ENCODE data around the gene ARHGAP31. TPM values are rescaled to one million over a fixed set of nuclear protein-coding genes. Genes with fewer than 3 reads are reported as not detected.

ARHGAP31 gene, protein sequence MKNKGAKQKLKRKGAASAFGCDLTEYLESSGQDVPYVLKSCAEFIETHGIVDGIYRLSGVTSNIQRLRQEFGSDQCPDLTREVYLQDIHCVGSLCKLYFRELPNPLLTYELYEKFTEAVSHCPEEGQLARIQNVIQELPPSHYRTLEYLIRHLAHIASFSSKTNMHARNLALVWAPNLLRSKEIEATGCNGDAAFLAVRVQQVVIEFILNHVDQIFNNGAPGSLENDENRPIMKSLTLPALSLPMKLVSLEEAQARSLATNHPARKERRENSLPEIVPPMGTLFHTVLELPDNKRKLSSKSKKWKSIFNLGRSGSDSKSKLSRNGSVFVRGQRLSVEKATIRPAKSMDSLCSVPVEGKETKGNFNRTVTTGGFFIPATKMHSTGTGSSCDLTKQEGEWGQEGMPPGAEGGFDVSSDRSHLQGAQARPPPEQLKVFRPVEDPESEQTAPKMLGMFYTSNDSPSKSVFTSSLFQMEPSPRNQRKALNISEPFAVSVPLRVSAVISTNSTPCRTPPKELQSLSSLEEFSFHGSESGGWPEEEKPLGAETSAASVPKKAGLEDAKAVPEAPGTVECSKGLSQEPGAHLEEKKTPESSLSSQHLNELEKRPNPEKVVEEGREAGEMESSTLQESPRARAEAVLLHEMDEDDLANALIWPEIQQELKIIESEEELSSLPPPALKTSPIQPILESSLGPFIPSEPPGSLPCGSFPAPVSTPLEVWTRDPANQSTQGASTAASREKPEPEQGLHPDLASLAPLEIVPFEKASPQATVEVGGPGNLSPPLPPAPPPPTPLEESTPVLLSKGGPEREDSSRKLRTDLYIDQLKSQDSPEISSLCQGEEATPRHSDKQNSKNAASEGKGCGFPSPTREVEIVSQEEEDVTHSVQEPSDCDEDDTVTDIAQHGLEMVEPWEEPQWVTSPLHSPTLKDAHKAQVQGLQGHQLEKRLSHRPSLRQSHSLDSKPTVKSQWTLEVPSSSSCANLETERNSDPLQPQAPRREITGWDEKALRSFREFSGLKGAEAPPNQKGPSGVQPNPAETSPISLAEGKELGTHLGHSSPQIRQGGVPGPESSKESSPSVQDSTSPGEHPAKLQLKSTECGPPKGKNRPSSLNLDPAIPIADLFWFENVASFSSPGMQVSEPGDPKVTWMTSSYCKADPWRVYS (N-terminal part only)
- total RNA-seq: 1 to 10 TPM; 1.6 to 8.7 (median 4.9) TPM
- long read RNA-seq: 0 reads

GRCh38 chr3:119293871-119294695 is at the start of gene ARHGAP31:
Gene ARHGAP31, plus strand, starts transcription at chr3:119294383. Its CDS starts 522 bp downstream, at chr3:119294905.
- H3K27me3 ChIP-seq: no peaks in the 10 kb centered on the region
- H3K9me3 ChIP-seq: no peaks in the 10 kb centered on the region
- peak within 1 kb of the TSS; percentile 70 to 90 (median 78) for H3K27ac ChIP-seq
- 0% methylated on average over 26 of the region's 55 CpGs for WGBS (ENCODE audit: insufficient coverage, low coverage, low lambda C conversion rate, missing lambda C conversion rate)
- ATAC-seq (peak; percentile 80 to 84 (median 80)), DNase-seq (peak; percentile 64 to 76 (median 75))
- TF ChIP-seq, protein P1, sequence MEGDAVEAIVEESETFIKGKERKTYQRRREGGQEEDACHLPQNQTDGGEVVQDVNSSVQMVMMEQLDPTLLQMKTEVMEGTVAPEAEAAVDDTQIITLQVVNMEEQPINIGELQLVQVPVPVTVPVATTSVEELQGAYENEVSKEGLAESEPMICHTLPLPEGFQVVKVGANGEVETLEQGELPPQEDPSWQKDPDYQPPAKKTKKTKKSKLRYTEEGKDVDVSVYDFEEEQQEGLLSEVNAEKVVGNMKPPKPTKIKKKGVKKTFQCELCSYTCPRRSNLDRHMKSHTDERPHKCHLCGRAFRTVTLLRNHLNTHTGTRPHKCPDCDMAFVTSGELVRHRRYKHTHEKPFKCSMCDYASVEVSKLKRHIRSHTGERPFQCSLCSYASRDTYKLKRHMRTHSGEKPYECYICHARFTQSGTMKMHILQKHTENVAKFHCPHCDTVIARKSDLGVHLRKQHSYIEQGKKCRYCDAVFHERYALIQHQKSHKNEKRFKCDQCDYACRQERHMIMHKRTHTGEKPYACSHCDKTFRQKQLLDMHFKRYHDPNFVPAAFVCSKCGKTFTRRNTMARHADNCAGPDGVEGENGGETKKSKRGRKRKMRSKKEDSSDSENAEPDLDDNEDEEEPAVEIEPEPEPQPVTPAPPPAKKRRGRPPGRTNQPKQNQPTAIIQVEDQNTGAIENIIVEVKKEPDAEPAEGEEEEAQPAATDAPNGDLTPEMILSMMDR (IDR thresholded peaks at IDR 0.05): no peak
- TF ChIP-seq POLR2A (IDR thresholded peaks at IDR 0.05): peak; percentile 37
- H3K4me3 ChIP-seq: peak within 1 kb of the TSS; percentile 63 to 87 (median 64)
- H3K4me1 ChIP-seq: no peaks in the 10 kb centered on the region
- intact Hi-C loops (cut with DNase I): no loop called here
- H3K36me3 ChIP-seq: no peaks in the 10 kb centered on the region

DNA sequence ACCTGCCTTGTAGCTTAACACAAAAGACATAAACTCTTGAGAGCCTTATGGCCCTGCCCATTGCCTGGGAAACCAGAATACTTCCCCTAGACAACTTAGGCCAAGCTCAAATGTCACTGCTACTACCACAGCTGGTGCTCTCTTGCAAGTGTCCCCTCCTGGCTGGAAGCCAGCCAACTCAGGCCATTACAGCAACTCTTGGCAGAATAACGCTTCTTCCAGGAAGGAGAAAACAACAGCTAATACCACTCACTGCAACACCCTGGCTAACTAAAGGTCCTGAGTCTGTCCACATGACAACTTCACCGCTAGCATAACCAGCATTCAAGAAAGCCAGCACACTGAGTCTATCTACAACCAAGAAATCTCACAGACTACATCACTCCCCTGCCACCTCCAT is 48.4 kb upstream of the ARHGAP31 start:
- TF ChIP-seq, protein P1 (IDR thresholded peaks at IDR 0.05): no peak
- TF ChIP-seq POLR2A (IDR thresholded peaks at IDR 0.05): no peak
- no peak for DNase-seq

DNA sequence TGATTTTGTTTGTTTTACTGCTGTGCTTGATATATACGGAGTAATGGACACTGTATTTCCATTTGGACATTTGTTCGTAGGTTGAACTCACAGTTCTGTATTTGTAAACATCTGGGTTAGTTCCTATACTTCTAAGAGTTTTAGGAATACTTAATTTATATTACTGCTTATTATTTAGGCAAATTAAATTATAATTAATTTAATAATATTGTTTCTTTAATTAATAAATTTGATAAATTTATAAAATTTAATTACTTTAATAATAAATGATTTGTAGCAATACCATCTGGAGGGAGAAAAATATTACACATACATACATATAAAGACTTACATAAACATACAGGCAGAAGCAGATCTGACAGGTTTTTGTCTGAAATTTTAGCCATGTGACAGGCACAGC is 39.0 kb upstream of the ARHGAP31 start:
- intact Hi-C loops (cut with DNase I): no loop called here
- DNase-seq: no peak
- WGBS (ENCODE audit: insufficient coverage, low coverage, low lambda C conversion rate, missing lambda C conversion rate): 74% methylated on average over 2 of the region's 2 CpGs
- Histone ChIP-seq H3K4me3 (no peak overlapping the region), H3K36me3 (no peaks in the 10 kb centered on the region), H3K4me1 (no peaks in the 10 kb centered on the region), H3K27me3 (no peaks in the 10 kb centered on the region), H3K9me3 (no peaks in the 10 kb centered on the region), H3K27ac (no peak overlapping the region)
- TF ChIP-seq, protein P1 (IDR thresholded peaks at IDR 0.05): no peak
- TF ChIP-seq POLR2A (IDR thresholded peaks at IDR 0.05): no peak
- no peak for ATAC-seq

More for the DNA sequence above, 48.4 kb upstream of the ARHGAP31 start:
- ATAC-seq: no peak
- no peaks in the 10 kb centered on the region for H3K36me3 ChIP-seq
- H3K27me3 ChIP-seq: no peaks in the 10 kb centered on the region
- no peaks in the 10 kb centered on the region for H3K9me3 ChIP-seq
- WGBS (ENCODE audit: insufficient coverage, low coverage, low lambda C conversion rate, missing lambda C conversion rate): 64% methylated on average over 2 of the region's 2 CpGs
- no peak overlapping the region for H3K27ac ChIP-seq
- H3K4me3 ChIP-seq: no peak overlapping the region
- intact Hi-C loops (cut with DNase I): no loop called here
- peaks cover 0 to 9% (median 0%) of the 10 kb centered on the region in 4 donors for H3K4me1 ChIP-seq

- intact Hi-C loops (cut with DNase I): no loop called here
- ATAC-seq (no peak), DNase-seq (no peak)
- Histone ChIP-seq H3K27ac (no peak overlapping the region), H3K4me1 (no peaks in the 10 kb centered on the region), H3K27me3 (no peaks in the 10 kb centered on the region), H3K4me3 (no peak overlapping the region), H3K36me3 (no peaks in the 10 kb centered on the region), H3K9me3 (no peaks in the 10 kb centered on the region)
- TF ChIP-seq, protein P1 (IDR thresholded peaks at IDR 0.05): no peak
- TF ChIP-seq POLR2A (IDR thresholded peaks at IDR 0.05): no peak
- WGBS (ENCODE audit: insufficient coverage, low coverage, low lambda C conversion rate, missing lambda C conversion rate): 75% methylated on average over 2 of the region's 2 CpGs
Observed at GRCh38 chr3:119257111-119257510, 37.1 kb upstream of the ARHGAP31 start.

Measured in right lobe of liver (tissue), 6 donors.